ENCODE results near the gene NSFL1C.

GRCh38 chr20:1477896-1478490 lies 11.3 kb upstream of the NSFL1C start:
- TF ChIP-seq CTCF (IDR thresholded peaks at IDR 0.05) (no peak), ZFX (IDR thresholded peaks at IDR 0.05; ENCODE audit: borderline replicate concordance) (no peak)
